Subcutaneous adipose tissue (tissue), 4 donors: ENCODE data around the gene CUBN. TPM values are rescaled to one million over a fixed set of nuclear protein-coding genes. Genes with fewer than 3 reads are reported as not detected.

ENCODE experiments used
- total RNA-seq, 4 donors: library from RNA; depleted of rRNA; stranded (reverse); fragments of >200 nt; gene quantifications; one replicate each; pipeline ENCODE4 v1.1.0, GENCODE V29; 2016
- TF ChIP-seq, protein P1 (sequence below): fragments of 450-650 bp; IDR thresholded peaks from one replicate; pipeline ENCODE4 v1.5.1; 2016; ENCODE audit warnings: low read depth, mild to moderate bottlenecking, control low read depth, antibody characterized with exemption, moderate library complexity

Gene CUBN
- total RNA-seq, 4 donors from 2014 or later, result 1.9 to 6.6 (median 4.8) TPM

DNA sequence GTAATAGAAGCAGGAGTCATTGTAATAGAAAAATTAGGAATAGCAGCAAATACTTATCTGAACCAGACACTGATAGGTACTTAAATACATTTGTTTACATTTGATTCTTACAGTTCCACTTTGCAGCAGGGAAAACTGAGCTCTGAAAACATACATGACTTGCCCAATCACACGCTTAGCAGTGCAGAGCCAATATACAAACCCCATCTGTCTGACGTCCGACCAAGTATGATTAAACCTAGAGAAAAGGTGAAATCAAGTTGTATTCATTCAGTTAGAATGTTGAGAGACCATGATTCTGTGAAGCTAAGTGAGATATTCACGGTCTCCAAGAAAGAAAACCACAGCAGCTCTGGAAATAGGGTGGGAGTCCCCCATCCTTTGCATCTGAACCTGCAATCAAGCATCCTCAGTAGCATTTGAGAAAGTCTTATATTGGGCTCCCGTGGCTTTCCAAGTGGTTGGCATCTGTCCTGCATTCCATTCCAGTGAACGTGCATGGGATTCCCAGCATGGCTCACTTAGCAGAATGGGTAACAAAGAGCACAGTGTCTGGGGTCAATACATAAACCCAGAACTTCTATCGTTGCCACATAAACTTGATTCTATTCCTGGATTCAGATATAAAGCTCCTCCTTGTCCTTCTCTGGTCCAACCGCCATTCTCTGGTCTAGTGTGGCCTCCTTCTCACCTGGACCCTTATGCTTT, 163.7 kb downstream of the CUBN start:
- TF ChIP-seq, protein P1, sequence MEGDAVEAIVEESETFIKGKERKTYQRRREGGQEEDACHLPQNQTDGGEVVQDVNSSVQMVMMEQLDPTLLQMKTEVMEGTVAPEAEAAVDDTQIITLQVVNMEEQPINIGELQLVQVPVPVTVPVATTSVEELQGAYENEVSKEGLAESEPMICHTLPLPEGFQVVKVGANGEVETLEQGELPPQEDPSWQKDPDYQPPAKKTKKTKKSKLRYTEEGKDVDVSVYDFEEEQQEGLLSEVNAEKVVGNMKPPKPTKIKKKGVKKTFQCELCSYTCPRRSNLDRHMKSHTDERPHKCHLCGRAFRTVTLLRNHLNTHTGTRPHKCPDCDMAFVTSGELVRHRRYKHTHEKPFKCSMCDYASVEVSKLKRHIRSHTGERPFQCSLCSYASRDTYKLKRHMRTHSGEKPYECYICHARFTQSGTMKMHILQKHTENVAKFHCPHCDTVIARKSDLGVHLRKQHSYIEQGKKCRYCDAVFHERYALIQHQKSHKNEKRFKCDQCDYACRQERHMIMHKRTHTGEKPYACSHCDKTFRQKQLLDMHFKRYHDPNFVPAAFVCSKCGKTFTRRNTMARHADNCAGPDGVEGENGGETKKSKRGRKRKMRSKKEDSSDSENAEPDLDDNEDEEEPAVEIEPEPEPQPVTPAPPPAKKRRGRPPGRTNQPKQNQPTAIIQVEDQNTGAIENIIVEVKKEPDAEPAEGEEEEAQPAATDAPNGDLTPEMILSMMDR, result no peak

DNA sequence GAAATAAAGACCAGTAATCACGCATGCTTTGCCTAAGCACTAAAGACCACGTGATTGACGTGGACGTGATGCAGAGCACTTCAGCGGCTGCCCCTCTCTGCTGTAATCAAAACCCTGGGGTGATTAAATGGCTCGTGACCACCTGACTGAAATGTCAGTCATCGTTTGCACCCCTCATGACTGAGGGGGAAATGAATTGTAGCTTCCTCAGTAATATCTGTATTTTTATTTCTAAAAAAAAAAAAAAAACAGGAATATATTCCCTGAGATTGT, 164.3 kb downstream of the CUBN start:
- TF ChIP-seq, protein P1, result no peak

DNA sequence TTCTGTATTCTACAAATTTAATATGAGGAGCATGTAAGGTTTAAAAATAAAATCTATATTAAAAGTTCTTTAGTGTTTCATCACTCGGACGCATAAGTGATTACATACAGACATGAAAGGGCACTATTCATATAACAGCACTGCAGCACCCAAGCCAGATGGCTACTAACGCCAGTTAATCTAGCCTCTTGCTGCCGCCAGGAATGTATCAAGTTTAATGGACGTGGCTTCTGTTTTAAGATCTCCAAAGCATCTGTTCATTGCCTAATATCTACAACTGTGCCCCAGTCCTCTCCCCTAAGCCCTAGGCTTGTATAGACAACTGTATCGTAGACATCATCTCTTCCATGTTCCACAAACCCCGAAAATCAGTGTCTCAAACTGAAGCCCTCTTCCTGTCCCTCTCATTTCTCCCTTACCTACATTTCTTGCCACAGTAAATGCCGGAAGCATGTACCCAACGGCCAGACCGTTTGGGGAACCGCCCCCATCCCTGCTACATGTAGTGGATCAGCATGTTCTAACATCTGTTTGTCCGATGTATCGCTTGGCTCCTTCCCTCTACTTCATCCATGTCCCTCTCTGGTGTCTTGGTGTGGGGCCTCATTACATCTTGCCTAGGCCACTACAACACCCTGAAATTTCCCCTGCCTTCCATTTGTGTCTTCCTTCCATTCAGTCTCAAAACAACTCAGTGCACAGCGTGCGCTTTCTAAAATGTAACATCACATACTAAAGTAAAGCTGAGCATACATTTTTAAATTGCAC, 164.9 kb downstream of the CUBN start:
- TF ChIP-seq, protein P1, result no peak

DNA sequence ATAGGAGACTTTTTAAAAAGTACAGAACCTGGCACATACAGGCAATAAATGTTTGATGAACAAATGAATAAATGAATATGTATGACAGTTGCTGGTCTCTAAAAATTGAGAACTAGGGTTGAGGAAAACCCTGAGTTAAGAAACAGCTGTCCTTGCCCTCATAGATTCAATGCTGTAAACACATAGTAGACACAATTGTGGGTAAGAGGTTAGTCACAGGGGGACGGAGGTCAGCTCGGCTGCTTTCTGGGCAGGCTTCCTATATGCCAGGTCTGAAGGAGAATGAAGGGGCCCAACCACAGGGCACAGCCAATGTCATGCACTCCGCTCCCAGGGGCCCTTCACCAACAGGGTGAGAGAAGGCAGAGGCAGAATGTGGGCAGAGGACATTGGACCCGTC, 169.1 kb downstream of the CUBN start:
- TF ChIP-seq, protein P1, result no peak

DNA sequence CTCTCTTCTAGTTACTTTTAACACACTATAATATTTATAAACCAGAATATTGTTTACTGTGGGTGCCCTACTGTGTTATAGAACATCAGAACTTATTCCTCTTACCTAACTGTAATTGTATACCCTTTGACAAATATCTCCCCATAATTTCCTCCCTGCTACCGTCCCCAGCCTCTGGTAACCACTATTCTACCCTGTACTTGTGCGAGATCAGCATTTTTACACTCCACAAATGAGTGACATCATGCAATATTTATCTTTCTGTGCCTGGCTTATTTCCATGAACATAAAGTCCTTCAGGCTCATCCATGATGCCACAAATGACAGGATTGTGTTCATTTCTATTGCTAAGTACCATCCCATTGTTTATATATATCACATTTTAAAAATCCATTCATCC, 172.6 kb downstream of the CUBN start:
- TF ChIP-seq, protein P1, result no peak

DNA sequence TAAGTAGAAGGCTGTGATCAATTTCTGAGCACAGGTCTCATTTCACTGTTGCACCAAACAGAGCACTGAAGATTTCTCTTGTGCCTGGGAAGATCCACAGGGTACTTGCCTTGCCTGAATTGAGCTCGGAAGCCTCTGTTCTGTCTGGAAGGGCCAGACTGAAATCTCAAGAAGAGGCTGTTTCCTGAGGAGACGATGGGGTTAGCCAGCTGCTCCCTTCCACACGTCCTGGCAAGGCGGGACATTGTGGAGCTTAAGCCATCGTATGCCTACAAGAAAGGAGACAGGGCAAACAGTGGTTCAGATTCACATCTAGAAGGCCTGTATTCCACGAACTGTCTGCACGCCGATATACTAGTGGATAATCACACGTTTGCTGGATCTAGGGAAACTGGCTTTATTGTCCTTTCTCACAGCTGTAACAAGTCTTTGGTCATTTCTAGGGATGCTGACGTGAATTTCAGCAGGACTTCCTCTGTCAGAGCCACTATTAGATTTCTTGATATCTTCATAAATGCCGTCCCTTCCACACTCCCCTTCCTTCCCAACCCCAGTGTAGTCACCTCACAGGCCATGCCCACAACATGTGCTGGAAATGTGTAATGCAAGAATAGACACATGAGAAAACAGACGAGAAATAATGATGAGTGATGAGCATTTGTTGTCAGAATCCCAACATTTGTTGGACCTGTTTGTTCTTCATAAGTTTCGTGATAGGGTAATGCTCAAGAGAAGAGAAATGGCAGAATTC, 175.2 kb downstream of the CUBN start:
- TF ChIP-seq, protein P1, result no peak

DNA sequence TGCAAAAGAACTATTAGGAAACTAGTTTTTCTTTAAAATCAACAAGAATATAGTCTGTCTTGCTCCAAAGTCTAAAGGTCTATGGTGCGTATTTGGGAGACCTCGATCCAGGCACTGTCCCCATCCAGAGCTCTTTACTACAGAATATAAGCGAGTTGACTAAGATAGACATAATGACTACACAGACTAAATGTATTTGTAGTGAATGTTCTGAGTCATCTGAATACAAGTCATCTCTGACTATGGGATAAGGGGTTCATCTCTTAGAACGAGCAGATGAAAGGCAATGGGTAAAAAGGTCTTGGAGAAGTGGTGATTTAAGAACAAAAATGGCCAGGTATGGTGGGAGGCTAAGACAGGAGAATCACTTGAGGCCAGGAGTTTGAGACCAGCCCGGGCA, 176.3 kb downstream of the CUBN start:
- TF ChIP-seq, protein P1, result no peak
